Hematopoietic multipotent progenitor cell treated with erythropoietin and hydrocortisone succinate and interleukin-3 and kit ligand, for 6 days (in vitro differentiated cells): ENCODE results near the gene RGS10.
"Not testable (repeated sequence)": the region's sequence is repeated elsewhere in the genome, so short reads cannot be mapped to it uniquely, and the experiment has no call there.

Experiments
- DNase-seq: peaks from one replicate; pipeline ENCODE4 v3.0.0-alpha.2; 2015

Gene RGS10

GRCh38 chr10:119466076-119466475 lies 76.4 kb downstream of the RGS10 start:
- DNase-seq, result peak; percentile 47

DNA sequence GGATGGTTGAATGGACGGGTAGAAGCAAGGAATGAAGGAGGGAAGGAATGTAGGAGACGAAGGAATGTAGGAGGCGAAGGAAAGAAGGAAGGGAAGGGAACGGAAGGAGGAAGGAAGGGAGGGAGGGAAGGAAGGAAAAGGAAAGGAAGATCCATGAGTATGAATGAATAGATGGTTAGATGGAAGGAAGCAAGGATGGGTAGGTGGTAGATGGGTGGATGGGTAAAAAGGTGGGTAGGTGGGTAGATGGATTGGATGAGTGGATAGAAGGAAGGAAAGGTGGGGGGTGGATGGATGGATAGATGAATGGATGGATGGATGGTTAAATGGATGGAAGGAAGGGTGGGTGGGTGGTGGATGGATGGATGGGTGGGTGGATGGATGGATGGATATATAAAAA lies 77.4 kb downstream of the RGS10 start:
- DNase-seq, result no peak

GRCh38 chr10:119463195-119463594 lies 79.3 kb downstream of the RGS10 start:
- not testable (repeated sequence) for DNase-seq

GRCh38 chr10:119462773-119463172 lies 79.7 kb downstream of the RGS10 start:
- DNase-seq, result no peak

GRCh38 chr10:119461923-119462322 lies 80.6 kb downstream of the RGS10 start:
- DNase-seq, result no peak

- no peak for DNase-seq
Measured at GRCh38 chr10:119461380-119461779, 81.1 kb downstream of the RGS10 start.

DNA sequence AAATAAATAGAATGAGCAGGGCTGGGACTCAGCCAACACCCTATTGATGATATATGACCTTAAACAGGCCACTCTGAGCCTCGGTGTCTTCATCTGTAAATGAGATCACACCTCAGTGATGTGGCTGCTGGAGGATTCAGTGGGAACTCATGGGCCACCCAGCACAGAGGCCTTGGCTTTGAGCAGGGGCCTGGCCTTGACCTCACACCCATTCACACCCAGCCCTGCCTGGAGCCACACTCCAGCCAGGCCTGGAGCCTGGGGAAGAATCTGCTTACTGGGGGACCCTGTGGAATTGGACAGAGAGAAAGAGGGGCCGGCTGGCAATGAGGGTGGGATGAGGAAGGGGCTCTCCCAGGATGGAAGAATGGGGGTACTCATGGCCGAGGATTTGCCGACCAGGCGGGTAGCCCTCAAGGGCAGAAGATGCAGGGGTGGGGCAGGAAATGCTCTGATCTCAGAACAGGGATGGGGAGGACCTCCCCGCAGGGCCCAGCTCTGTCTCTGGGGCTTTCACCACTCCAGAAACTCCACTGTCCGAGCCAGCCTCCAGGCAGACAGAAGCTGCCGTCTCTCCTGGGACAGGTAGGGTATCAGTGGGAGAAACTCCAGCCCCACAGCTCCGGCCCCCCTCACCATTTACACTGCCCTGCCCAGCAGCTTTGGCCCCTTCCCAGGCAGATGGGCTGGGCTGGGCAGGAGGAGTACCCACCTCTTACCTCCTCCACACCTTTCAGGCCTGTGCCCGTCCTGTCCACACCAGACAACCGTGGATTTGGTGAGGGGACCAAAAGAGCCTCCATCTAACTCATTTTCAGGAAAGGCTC lies 81.9 kb downstream of the RGS10 start:
- no peak for DNase-seq

DNA sequence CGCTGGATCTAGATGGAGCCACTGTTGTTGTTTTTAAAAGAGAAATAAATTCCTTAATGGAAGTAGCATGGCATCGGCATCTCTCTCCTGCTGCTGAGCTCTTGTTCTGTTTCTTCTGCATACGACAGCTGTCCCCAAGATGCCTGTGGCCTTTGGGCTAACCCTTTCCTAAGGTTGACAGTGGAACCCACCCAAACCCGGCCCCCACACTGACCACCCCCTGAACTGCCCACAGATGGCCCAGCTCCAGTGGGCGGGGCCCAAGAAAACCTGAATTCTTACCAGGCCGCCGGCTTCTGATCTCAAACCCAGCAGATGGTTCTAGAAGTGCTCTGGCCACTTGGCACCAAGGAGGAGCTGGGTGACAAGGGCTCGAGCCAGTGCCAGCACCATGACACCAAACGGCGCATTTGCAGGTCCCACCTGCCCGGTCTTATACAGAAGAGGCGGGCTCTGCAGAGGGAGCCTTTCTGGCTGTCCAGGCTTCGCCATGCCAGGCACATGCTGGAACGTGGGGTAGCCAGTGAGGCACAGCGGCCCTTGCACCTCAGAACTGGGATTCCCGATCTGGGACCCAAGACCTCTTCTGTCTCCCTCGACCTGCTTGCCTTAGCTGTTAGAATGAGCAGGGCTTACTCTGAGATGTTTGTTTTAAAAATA lies 82.7 kb downstream of the RGS10 start:
- no peak for DNase-seq

DNA sequence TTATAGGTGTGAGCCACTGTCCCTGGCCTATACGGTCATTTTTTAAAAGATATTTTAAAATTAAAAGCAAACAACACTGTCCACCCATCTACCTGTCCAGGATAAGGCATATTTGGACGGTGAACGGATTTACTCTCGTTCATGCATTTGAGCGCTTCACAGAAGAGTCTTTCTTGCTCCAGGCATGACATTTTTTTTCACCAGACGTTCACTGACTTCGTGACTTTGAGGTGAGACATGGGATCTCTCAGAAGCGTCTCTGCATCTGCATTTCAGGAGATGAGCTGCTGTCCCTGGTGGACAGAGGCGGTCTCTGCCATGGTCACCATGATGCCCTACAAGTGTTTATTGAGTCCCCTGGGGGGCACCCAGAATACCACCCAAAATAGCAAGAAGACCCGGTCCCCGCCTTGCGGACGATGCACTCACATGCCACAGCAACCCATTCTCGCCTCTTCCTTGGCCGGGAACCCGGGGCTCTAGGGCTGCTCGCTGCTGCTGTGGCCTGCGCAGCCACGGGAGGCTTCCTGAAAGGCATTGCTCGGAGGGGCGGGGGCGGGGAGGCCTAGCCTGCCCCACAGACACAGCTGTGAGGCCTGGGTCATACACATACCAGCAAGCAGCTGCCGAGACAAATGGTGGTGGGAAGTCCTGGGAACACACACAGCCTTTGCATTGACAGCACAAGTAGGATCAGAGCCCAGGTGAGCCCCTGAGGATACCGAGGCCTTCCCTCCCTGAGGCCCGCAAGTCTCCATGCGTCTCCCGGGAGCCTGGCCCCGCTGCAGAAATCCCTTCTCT lies 84.4 kb downstream of the RGS10 start:
- no peak for DNase-seq

- DNase-seq, result no peak
Measured at GRCh38 chr10:119456435-119456810, 86.1 kb downstream of the RGS10 start.

DNA sequence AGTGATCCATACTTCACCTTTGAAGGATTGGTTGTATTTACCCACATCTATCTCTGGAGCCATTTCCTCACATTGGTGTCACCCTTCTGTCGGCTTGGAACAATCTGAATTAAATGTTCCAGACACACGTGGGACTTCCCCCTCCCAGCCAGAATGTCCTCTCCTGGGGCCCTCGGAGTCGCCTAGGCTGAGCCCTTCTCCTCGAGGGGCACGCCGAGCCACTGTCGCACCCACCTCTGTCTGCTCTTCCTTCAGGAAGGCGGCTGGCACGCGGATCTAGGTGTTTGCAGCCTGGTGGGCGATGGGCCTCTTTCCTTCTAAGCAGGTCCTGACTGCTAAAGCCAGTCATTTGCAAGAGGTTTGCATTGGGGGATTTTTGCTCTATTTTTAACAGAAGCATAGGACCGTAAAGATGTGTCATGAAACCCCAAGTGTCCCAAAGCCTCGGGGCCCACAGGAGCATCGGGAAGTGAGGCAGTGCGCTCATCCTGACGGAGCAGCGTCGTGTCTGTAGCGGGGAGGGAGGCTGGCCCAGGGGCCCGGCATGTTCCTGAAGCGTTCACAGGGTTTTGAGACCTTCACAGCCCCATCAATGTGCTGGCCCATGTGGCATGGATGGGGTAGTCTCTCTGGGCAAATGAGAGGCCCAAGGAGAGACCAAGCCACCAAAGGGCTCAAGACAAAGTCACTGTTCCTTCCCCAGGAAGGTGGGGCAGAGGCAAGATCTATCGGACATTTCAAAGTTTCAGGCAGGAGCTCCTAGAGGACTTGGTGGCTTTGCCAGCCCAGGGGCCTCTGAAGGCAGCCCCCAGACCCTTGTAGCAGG lies 86.7 kb downstream of the RGS10 start:
- DNase-seq, result no peak

DNA sequence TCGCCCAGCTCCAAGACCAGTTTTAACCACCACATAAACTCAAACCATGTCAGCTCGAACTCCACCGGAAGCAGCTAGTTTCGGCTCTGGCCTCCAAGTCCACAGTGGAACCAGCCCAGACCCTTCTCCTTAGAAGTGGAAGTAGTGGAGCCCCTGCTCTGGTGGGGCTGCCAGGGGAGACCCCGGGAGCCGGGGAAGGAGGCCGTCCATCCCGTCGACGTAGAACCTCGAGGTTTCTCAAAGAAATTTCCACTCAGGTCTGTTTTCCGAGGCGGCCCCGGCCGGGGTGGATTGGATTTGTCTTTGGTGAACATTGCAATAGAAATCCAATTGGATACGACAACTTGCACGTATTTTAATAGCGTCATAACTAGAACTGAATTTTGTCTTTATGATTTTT lies 87.5 kb downstream of the RGS10 start:
- DNase-seq, result no peak

GRCh38 chr10:119454316-119454715 lies 88.2 kb downstream of the RGS10 start:
- no peak for DNase-seq

GRCh38 chr10:119453313-119453712 lies 89.2 kb downstream of the RGS10 start:
- no peak for DNase-seq

GRCh38 chr10:119452396-119452795 lies 90.1 kb downstream of the RGS10 start:
- no peak for DNase-seq

DNA sequence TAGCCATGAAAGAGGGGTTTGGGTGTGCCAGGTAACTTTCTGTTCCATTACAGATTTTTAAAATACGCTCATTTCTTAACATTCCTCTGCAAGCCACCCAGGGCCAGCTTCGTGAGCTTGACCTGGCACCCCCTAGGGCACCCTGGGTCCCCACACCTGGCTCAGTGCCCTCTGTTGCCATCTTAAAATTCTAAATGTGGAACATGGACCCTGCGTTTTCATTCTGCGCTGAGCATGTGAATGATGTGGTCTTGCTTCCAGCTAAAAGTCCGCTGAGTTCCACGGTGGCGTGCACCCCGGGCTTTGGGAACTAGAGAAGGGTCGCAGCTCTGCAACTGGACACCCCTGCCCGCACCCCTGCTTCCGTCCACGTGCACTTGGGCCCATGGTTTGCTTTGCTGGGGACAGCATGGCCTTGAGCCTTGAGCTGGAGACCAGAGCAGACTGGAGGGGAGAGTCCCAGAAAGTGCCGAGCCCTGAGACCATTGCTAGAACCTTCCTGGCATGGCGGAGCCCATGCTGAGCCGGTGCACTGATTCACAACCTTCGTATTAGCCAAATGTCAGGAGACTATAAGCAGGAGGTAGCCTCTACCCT lies 91.1 kb downstream of the RGS10 start:
- DNase-seq, result no peak

DNA sequence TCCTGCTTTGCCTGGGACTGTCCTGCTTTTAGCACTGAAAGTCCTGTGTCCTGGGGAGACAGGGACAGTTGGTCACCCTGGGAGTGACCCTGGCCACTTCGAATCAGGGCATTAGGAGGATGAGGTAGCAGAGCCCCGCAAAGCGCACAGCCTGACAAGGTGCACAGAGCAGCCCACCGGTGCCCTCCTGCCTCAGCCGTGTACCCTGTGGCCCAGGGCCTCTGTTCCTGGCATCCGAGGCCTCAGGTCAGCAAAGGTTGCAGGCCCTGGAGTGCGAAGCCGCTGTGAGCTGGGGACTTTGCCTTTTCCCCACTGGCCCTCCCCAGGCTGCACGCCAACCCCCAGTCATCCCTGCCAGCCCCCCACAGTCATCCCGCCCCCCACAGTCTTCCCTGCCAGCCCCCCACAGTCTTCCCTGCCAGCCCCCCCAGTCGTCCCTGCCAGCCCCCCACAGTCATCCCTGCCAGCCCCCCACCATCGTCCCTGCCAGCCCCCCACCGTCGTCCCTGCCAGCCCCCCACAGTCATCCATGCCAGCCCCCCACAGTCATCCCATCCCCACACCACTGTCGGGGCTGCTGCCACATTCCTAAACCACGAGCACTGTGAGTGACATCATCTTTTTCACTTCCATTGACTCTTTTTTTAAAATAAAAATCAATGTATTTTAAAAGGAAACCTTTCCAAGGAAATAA lies 91.8 kb downstream of the RGS10 start:
- no peak for DNase-seq
